22Rv1 (cell line): ENCODE measurements around the gene MYL5.

Experiments used
- ZFX ChIP-seq: fragments of 450-650 bp; IDR thresholded peaks from 2 replicates; pipeline ENCODE4 v1.6.1; 2017; ENCODE audit warnings: antibody characterized with exemption, borderline replicate concordance
- TF ChIP-seq, protein P1 (sequence below): fragments of 450-650 bp; IDR thresholded peaks from 2 replicates; pipeline ENCODE4 v1.5.1; 2017; ENCODE audit warnings: mild to moderate bottlenecking

DNA sequence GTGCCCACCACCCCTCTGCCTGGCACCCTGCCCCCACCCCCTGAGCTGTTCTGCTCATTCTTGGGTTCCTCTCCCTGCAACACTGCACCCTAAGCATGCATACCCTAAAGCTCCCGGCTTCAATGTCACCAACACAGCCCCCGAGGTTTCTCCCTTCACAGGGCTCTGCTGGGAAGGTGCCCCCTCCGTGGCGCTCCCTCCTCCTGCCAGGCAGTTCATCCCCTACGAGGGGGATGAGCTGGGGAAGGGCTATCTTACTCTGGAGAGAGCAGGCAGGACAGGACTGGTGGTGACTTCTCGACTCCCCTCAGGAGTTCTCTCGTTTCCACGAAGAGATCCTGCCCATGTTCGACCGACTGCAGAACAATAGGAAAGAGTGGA is 6.8 kb upstream of the MYL5 start:
- TF ChIP-seq, protein P1, sequence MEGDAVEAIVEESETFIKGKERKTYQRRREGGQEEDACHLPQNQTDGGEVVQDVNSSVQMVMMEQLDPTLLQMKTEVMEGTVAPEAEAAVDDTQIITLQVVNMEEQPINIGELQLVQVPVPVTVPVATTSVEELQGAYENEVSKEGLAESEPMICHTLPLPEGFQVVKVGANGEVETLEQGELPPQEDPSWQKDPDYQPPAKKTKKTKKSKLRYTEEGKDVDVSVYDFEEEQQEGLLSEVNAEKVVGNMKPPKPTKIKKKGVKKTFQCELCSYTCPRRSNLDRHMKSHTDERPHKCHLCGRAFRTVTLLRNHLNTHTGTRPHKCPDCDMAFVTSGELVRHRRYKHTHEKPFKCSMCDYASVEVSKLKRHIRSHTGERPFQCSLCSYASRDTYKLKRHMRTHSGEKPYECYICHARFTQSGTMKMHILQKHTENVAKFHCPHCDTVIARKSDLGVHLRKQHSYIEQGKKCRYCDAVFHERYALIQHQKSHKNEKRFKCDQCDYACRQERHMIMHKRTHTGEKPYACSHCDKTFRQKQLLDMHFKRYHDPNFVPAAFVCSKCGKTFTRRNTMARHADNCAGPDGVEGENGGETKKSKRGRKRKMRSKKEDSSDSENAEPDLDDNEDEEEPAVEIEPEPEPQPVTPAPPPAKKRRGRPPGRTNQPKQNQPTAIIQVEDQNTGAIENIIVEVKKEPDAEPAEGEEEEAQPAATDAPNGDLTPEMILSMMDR: no peak
- no peak for TF ChIP-seq ZFX
